ENCODE data around the gene RBBP8NL.

Gene RBBP8NL

GRCh38 chr20:62409931-62410745 is 17.2 kb downstream of the RBBP8NL start:
- intact Hi-C loops (cut with DNase I) = loop anchor here (5.0 kb wide), 1 partner anchor 207 kb away; no protein-coding TSS in a partner anchor
- DNase-seq = peak in 1 of 10 donors; percentile 21

- no peak for DNase-seq
- intact Hi-C loops (cut with DNase I) = no loop called here
Measured at GRCh38 chr20:62409086-62409853, 18.1 kb downstream of the RBBP8NL start.

- intact Hi-C loops (cut with DNase I) = no loop called here
- no peak for DNase-seq
Measured at GRCh38 chr20:62408640-62409039, 18.7 kb downstream of the RBBP8NL start.

- intact Hi-C loops (cut with DNase I) = no loop called here
Measured at GRCh38 chr20:62408055-62408454, 19.3 kb downstream of the RBBP8NL start.

GRCh38 chr20:62407221-62407992 is 19.9 kb downstream of the RBBP8NL start, which contains the start of gene CABLES2:
Gene CABLES2, minus strand, starts transcription at chr20:62407285. Its CDS starts 9 bp downstream, at chr20:62407276.
- peak; percentile 92 to 99 (median 95) for DNase-seq
- intact Hi-C loops (cut with DNase I) = no loop called here

More at GRCh38 chr20:62408055-62408454, 19.3 kb downstream of the RBBP8NL start:
- no peak for DNase-seq

- no peak for DNase-seq
- intact Hi-C loops (cut with DNase I) = no loop called here
Measured at GRCh38 chr20:62406635-62407176, 20.6 kb downstream of the RBBP8NL start.

- intact Hi-C loops (cut with DNase I) = loop anchor here (2.0 kb wide), 1 partner anchor 19 kb away; the partner anchor contains the start of gene RPS21
- DNase-seq = no peak
Measured at GRCh38 chr20:62405981-62406513, 21.3 kb downstream of the RBBP8NL start.

- intact Hi-C loops (cut with DNase I) = loop anchor here (2.0 kb wide), 1 partner anchor 19 kb away; the partner anchor contains the start of gene RPS21
- DNase-seq = peak in 6 of 10 donors; percentile 28 to 92 (median 72)
Measured at GRCh38 chr20:62405108-62405980, 22.0 kb downstream of the RBBP8NL start.

GRCh38 chr20:62404761-62405107 is 22.6 kb downstream of the RBBP8NL start:
- intact Hi-C loops (cut with DNase I) = loop anchor here (2.0 kb wide), 1 partner anchor 18 kb away; the partner anchor contains the start of gene RPS21
- no peak for DNase-seq

- intact Hi-C loops (cut with DNase I) = loop anchor here (2.0 kb wide), 1 partner anchor 17 kb away; the partner anchor contains the start of gene RPS21
Measured at GRCh38 chr20:62404112-62404665, 23.1 kb downstream of the RBBP8NL start.

GRCh38 chr20:62403331-62403730 is 24.0 kb downstream of the RBBP8NL start:
- DNase-seq = peak in 1 of 10 donors; percentile 82
- intact Hi-C loops (cut with DNase I) = no loop called here

More at GRCh38 chr20:62404112-62404665, 23.1 kb downstream of the RBBP8NL start:
- DNase-seq = no peak

GRCh38 chr20:62402456-62403150 is 24.7 kb downstream of the RBBP8NL start:
- intact Hi-C loops (cut with DNase I) = no loop called here
- no peak for DNase-seq

GRCh38 chr20:62401331-62401779 is 26.0 kb downstream of the RBBP8NL start:
- intact Hi-C loops (cut with DNase I) = no loop called here
- no peak for DNase-seq

- intact Hi-C loops (cut with DNase I) = no loop called here
- DNase-seq = no peak
Measured at GRCh38 chr20:62400541-62400940, 26.8 kb downstream of the RBBP8NL start.

GRCh38 chr20:62400021-62400420 is 27.3 kb downstream of the RBBP8NL start:
- no peak for DNase-seq
- intact Hi-C loops (cut with DNase I) = no loop called here

GRCh38 chr20:62398120-62398821 is 29.1 kb downstream of the RBBP8NL start:
- intact Hi-C loops (cut with DNase I) = no loop called here
- DNase-seq = peak in 1 of 10 donors; percentile 66
